ENCODE results near the gene OR2W3. TPM values are rescaled to one million over a fixed set of nuclear protein-coding genes. Genes with fewer than 3 reads are reported as not detected.

The OR2W3 gene
- total RNA-seq, 4 donors from 2014 or later: 1.5 to 1.8 TPM; not detected in 2

GRCh38 chr1:247864644-247865043 is 30.7 kb upstream of the OR2W3 start:
- no peak for TF ChIP-seq CTCF (IDR thresholded peaks at IDR 0.05)
- no peak for TF ChIP-seq POLR2A (IDR thresholded peaks at IDR 0.05)
- Histone ChIP-seq H3K27me3 (no peaks in the 10 kb centered on the region), H3K36me3 (no peaks in the 10 kb centered on the region), H3K9me3 (peaks cover 0 to 12% (median 2%) of the 10 kb centered on the region in 3 donors), H3K4me1 (no peaks in the 10 kb centered on the region), H3K4me3 (no peak overlapping the region), H3K27ac (no peak overlapping the region)
- WGBS, 2 donors: 83 to 84% methylated on average over 9 to 16 of the region's 17 CpGs
- no peak for DNase-seq
- intact Hi-C loops (cut with DNase I): no loop called here

GRCh38 chr1:247865416-247865815 is 30.0 kb upstream of the OR2W3 start:
- H3K27me3 ChIP-seq: no peaks in the 10 kb centered on the region
- H3K4me1 ChIP-seq: no peaks in the 10 kb centered on the region
- H3K27ac ChIP-seq: no peak overlapping the region
- intact Hi-C loops (cut with DNase I): no loop called here
- 66 to 81% methylated on average over 6 of the region's 6 CpGs for WGBS, 2 donors
- no peaks in the 10 kb centered on the region for H3K36me3 ChIP-seq
- no peak for DNase-seq
- H3K4me3 ChIP-seq: no peak overlapping the region
- no peak for TF ChIP-seq POLR2A (IDR thresholded peaks at IDR 0.05)
- no peak for TF ChIP-seq CTCF (IDR thresholded peaks at IDR 0.05)
- peaks cover 0 to 18% (median 9%) of the 10 kb centered on the region in 3 donors for H3K9me3 ChIP-seq

GRCh38 chr1:247883346-247883745 is 12.0 kb upstream of the OR2W3 start:
- intact Hi-C loops (cut with DNase I): no loop called here
- whole genome bisulfite sequencing, 2 donors: 86 to 96% methylated on average over 9 of the region's 9 CpGs
- Histone ChIP-seq H3K27ac (no peak overlapping the region), H3K36me3 (no peaks in the 10 kb centered on the region), H3K4me3 (no peak overlapping the region), H3K27me3 (no peaks in the 10 kb centered on the region), H3K4me1 (no peaks in the 10 kb centered on the region), H3K9me3 (no peaks in the 10 kb centered on the region)
- DNase-seq: no peak
- TF ChIP-seq CTCF (IDR thresholded peaks at IDR 0.05) (no peak), POLR2A (IDR thresholded peaks at IDR 0.05) (no peak)

- Histone ChIP-seq H3K4me1 (no peaks in the 10 kb centered on the region), H3K9me3 (no peaks in the 10 kb centered on the region), H3K36me3 (no peaks in the 10 kb centered on the region), H3K27ac (no peak overlapping the region), H3K4me3 (no peak overlapping the region), H3K27me3 (no peaks in the 10 kb centered on the region)
- no peak for DNase-seq
- intact Hi-C loops (cut with DNase I): no loop called here
- 79 to 83% methylated on average over 10 of the region's 10 CpGs for WGBS, 2 donors
- no peak for TF ChIP-seq POLR2A (IDR thresholded peaks at IDR 0.05)
- TF ChIP-seq CTCF (IDR thresholded peaks at IDR 0.05): no peak
Observed at GRCh38 chr1:247884797-247885413, 10.5 kb upstream of the OR2W3 start.

GRCh38 chr1:247895976-247896375 is 589 bp downstream of the OR2W3 start:
- WGBS, 2 donors: 60 to 91% methylated on average over 1 to 8 of the region's 14 CpGs
- Histone ChIP-seq H3K36me3 (no peaks in the 10 kb centered on the region), H3K9me3 (no peaks in the 10 kb centered on the region), H3K27ac (no peak overlapping the region), H3K4me3 (no peak overlapping the region), H3K4me1 (no peaks in the 10 kb centered on the region), H3K27me3 (no peaks in the 10 kb centered on the region)
- no peak for DNase-seq
- TF ChIP-seq POLR2A (IDR thresholded peaks at IDR 0.05): no peak
- no peak for TF ChIP-seq CTCF (IDR thresholded peaks at IDR 0.05)
- intact Hi-C loops (cut with DNase I): no loop called here

Data from esophagus squamous epithelium (tissue), 5 donors.